Epithelial cell of proximal tubule (primary cell): ENCODE measurements around the gene THBS3. TPM values are rescaled to one million over a fixed set of nuclear protein-coding genes. Genes with fewer than 3 reads are reported as not detected.
"Not testable (repeated sequence)": the region's sequence is repeated elsewhere in the genome, so short reads cannot be mapped to it uniquely, and the experiment has no call there.

Source experiments
- DNase-seq: peaks from one replicate; pipeline ENCODE4 v3.0.0-alpha.2; 2011; ENCODE audit warnings: low read depth
- H3K4me3 ChIP-seq: 2 replicates; pipeline ENCODE4 v1.5.1; 2011; ENCODE audit warnings: low read depth, mild to moderate bottlenecking, low read length
- total RNA-seq: library from RNA; depleted of rRNA; stranded (reverse); fragments of >200 nt; gene quantifications from 2 replicates; pipeline ENCODE4 v1.2.3, GENCODE V29; 2015
- TF ChIP-seq, protein P1 (sequence below): conservative IDR thresholded peaks from 2 replicates; pipeline ENCODE4 v1.5.1; 2012; ENCODE audit warnings: low read depth, mild to moderate bottlenecking, low read length

The THBS3 gene
- total RNA-seq, 1 donor from 2014 or later = 13.2 TPM

DNA sequence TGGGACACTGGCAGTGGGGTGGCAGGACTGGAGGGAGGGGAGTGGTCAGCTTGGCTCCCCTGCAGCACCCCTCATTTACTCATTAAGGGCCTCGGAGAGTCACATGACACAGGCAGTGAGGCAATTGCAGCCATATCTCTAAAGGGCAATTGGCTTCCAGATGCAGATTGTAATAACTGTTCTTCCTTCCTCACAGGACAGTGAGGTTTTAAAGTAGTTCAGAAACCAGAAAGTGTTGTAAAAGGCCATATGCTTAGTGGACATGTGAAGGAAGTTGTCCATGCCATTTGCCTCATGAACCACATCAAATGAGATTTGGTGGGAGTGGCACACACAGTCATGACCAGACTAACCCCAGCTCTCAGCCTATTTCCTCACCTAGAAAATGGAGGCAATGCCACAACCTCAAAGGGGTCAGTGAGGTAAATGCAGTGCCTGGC is 11.9 kb upstream of the THBS3 start:
- H3K4me3 ChIP-seq = no peak overlapping the region
- no peak for DNase-seq
- TF ChIP-seq, protein P1, sequence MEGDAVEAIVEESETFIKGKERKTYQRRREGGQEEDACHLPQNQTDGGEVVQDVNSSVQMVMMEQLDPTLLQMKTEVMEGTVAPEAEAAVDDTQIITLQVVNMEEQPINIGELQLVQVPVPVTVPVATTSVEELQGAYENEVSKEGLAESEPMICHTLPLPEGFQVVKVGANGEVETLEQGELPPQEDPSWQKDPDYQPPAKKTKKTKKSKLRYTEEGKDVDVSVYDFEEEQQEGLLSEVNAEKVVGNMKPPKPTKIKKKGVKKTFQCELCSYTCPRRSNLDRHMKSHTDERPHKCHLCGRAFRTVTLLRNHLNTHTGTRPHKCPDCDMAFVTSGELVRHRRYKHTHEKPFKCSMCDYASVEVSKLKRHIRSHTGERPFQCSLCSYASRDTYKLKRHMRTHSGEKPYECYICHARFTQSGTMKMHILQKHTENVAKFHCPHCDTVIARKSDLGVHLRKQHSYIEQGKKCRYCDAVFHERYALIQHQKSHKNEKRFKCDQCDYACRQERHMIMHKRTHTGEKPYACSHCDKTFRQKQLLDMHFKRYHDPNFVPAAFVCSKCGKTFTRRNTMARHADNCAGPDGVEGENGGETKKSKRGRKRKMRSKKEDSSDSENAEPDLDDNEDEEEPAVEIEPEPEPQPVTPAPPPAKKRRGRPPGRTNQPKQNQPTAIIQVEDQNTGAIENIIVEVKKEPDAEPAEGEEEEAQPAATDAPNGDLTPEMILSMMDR = no peak

DNA sequence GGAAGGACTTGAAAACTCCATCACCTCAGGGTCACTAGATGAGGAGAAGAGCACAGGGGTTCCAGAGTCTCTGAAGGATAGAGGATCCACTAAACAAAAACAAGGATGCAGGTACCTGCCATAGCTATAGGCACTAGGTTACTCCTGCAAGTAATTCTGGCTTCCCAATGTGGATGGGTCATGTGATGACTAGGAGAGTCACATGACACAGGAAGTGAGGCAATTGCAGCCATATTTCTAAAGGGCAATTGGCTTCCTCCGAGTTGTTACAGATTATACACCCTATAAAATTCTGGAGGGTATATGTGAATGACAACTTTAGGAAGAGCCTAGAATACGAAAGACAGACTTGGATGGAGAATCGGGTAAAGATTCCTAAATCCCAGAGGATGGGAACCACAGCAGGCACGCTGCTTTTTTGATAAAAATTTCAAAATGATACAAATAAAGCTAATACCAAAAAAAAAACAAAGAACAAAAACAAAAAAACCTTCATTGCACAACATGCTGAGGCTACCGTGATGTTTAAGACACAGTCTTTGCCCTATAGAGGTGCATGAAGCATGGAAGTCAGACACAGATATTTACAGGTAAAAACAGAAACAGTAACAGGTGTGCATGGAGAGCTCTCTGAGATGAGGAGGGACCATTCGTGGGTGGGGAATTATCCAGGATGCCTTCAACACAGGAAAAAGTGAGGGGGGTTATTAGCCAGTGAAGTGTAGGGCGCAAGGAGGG is 11.3 kb upstream of the THBS3 start:
- H3K4me3 ChIP-seq = peak overlapping the region; percentile 37
- TF ChIP-seq, protein P1 = no peak
- DNase-seq = no peak

DNA sequence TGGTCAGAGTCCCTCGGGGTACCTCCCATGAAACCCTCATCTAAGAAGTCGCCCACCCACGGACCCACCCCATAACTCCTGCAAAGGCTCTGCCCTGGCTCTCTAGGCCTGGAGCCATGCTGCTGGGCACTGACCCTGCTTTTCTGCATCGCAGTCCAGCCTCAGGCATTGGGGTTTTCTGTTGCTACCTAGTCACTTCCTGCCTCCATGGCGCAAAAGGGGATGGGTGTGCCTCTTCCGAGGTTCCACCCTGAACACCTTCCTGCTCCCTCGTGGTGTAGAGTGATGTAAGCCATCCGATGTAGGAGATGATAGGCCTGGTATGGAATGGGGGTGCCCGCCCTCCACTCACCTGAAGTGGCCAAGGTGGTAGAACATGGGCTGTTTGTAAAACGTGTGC is 7.0 kb upstream of the THBS3 start:
- H3K4me3 ChIP-seq, DNase-seq: not testable (repeated sequence)

DNA sequence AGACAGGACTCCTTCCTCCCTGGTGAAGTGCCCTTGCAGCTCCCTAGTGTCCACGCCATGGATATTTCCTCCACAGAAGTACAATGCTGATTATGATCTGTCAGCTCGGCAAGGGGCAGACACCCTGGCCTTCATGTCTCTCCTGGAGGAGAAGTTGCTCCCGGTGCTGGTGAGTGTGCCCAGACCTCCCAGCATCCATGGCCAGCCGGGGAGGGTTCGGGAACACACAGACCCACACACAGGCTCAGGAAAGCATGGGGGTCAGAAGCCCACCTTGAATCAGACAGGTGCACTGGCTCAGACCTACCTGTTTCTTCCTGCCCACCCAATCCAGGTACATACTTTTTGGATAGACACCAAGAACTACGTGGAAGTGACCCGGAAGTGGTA is 4.3 kb upstream of the THBS3 start:
- not testable (repeated sequence) for H3K4me3 ChIP-seq

DNA sequence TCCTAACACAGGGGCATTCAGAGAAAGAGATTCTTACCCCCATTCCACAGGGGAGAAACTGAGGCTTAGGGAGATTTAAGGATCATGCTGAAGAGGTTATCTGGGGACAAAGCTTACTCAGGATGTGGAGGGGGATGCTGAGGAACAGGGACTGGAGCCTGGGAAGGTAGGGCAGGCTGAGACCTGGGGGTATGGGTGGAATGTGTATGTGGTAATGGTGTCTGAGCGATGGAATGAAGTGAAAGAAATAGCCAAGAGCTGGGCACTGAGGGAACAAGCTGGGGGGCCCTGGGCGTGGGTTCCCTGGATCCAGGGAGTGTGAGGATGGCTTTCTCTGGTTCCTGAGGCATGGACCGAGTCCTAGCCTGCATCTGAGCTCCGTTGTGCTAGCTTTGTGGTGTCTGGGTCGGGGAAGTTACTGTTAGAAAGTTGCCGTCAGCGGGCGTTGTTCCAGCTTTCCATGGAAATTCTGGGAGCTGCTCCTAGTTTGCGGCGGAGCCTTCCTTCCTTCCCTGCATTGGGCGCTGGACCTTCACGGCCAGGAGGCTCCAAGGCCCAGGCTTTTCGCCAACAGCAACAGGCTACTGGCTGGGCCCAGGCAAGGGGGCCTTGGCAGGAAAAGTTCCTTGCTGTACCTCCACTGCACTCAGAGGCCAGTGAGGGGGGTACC is 3.8 kb upstream of the THBS3 start:
- not testable (repeated sequence) for DNase-seq, H3K4me3 ChIP-seq

More for the DNA sequence above, 4.3 kb upstream of the THBS3 start:
- not testable (repeated sequence) for DNase-seq

DNA sequence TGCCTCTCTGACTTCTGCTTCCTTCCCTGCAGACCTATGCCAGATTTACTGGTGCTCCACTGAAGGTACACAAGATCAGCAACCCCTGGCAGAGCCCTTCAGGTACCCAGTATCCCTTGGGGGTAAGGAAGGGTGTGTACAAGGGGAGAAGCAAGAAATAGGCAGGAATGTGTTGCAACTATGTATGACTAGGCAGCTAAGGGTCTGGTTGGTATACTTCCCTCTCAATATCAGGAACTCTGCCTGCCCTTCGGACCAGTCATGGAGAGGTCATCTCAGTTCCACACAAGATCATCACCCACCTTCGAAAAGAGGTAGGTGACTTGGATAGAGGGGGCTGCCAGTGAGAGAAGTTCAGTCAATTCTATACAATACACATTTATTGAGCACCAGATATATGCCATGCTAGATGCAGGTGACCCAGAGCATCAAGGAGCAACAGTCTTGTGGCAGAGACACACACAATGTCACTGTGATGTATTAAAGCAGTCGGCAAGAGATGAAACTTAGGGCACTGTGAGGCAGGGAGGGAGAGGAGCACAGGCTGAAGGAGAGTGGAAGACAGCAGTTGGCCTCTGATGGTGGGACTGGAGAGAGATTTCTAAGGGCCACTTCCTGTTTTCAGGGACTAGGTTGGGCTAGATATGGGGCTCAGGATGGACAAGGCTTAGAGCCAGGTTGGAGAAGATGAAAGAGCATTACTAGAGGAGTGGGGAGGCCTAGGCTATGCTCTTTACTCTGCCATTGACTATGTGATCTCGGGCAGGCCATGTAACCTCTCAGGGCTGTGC is 2.8 kb upstream of the THBS3 start:
- TF ChIP-seq, protein P1 = no peak
- no peak overlapping the region for H3K4me3 ChIP-seq
- no peak for DNase-seq

DNA sequence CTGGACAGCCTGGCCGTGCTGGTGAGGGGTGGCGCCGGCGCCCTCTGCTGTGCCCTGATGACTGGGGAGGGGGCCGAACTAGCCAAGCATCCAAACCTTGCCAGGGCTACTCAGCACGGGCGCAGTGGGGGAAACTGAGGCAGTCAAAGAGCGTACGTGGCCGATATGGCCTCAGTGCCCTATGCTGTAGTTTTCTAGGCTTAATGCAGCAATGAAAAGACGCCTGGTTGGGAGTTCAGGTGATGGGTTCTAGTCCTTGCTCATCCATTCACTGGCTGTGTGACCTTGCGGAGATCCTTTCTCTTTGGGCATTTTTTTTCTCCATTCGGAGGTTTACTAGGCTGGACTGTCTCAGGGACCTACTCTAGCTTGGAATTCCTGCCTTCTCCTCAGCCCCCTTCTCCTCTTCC is 1.6 kb upstream of the THBS3 start:
- H3K4me3 ChIP-seq = peak overlapping the region; percentile 100
- TF ChIP-seq, protein P1 = no peak
- no peak for DNase-seq

DNA sequence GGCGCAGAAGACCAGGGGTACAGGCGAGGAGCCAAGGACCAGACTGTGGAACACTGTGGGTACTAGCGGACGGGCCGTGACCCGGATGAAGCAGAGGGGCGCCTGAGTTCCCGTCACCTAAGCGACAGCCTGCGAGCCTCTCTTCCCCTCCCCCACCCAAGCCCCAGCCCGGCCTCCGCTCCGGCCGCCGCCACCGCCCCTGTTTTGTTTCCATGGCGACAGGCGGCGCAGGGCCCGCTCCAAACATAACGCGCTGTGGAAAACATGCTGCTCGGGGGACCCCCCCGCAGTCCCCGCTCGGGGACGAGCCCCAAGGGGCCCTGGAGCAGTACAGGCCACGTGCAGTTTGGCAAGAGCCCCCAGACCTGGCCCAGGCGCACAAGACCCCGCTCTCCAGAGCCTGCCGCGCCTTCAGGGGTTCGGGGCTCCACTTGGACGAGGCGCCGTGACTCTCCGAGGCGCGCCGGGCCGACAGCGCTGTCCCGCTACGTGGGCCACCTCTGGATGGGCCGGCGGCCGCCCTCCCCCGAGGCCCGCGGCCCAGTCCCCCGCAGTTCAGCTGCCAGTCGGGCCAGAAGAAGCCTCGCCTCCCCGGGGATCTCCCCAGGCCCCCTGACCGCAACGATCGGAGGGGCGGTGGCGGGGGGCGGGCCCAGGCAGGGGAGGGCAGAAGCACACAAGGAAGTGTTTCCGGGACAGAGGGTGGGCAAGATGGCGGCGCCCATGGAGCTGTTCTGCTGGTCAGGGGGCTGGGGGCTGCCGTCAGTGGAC is 1.0 kb upstream of the THBS3 start, which contains the start of gene MTX1:
MTX1 (plus strand) TSS at position 155 of the 771 bp plus-strand sequence; CDS start at position 265, 110 bp downstream.
- TF ChIP-seq, protein P1 = no peak
- no peak for DNase-seq
- H3K4me3 ChIP-seq = peak within 1 kb of the TSS; percentile 100
